GM18502 (cell line): ENCODE measurements around the gene DHX29.

Experiments
- ATAC-seq: cut with Tn5 transposase; IDR thresholded peaks from one replicate; pipeline ENCODE4 v1.9.1; 2021; ENCODE audit warnings: mild to moderate bottlenecking; ENCODE audit not compliant: unreplicated experiment, poor library complexity

DHX29 gene

GRCh38 chr5:55234121-55234700 lies 73.3 kb downstream of the DHX29 start:
- no peak for ATAC-seq

DNA sequence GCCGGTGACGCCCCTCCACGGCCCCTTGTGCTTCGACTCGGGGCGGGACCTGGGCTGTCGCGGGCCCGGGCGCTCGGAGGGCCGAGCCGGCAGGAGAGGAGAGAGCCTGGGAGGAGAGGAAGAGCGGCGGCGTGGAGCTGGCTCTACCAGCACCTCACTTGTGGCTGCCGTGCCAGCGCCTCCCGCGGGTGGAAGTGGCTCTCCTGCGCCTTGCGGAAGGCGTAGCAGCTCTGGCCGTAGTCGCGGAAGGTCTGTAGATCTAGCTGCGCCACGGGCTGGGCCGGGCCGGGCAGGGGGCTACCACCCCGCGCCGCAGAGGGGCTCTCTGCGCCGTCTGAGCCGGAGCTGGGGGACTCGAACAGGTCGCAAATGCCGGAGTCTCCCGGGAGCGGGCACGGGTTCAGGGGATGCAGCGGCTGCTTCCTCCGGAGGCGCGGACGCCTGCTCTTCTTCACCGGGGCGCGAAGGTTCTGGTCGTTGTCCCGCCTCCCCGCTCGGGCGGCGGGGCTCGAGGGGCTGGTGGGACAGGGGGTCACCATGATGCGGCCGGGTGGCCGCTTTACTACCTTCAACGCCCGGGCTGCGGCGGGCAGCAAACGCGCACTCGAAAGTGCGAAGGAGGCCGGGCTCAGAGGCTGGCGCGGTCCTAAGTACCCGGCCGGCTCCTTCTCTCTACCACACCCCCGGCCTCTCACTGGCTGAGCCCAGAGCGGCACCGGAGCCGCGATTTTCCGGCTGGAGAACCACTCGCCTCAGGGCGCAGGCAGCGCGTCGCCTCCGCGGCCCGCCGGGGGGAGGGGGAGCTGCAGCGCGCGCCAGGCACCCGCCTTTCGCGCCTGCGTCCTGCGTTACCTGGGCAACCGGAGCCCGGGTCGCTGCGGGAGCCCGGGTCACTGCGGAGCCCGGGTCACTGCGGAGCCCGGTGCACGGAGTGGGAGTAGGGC lies 74.2 kb downstream of the DHX29 start, which contains the start of gene CCNO:
Gene CCNO, minus strand, starts transcription at position 624 of the 944 bp plus-strand sequence. Its CDS starts 85 bp downstream, at position 539.
- peak; percentile 76 for ATAC-seq

- ATAC-seq: no peak
Measured at GRCh38 chr5:55232271-55232984, 75.1 kb downstream of the DHX29 start.

GRCh38 chr5:55231919-55232270 lies 75.6 kb downstream of the DHX29 start:
- ATAC-seq: no peak

GRCh38 chr5:55231029-55231918 lies 76.2 kb downstream of the DHX29 start:
- ATAC-seq: no peak

GRCh38 chr5:55230086-55230629 lies 77.3 kb downstream of the DHX29 start:
- no peak for ATAC-seq

- no peak for ATAC-seq
Measured at GRCh38 chr5:55227664-55228430, 79.6 kb downstream of the DHX29 start.

DNA sequence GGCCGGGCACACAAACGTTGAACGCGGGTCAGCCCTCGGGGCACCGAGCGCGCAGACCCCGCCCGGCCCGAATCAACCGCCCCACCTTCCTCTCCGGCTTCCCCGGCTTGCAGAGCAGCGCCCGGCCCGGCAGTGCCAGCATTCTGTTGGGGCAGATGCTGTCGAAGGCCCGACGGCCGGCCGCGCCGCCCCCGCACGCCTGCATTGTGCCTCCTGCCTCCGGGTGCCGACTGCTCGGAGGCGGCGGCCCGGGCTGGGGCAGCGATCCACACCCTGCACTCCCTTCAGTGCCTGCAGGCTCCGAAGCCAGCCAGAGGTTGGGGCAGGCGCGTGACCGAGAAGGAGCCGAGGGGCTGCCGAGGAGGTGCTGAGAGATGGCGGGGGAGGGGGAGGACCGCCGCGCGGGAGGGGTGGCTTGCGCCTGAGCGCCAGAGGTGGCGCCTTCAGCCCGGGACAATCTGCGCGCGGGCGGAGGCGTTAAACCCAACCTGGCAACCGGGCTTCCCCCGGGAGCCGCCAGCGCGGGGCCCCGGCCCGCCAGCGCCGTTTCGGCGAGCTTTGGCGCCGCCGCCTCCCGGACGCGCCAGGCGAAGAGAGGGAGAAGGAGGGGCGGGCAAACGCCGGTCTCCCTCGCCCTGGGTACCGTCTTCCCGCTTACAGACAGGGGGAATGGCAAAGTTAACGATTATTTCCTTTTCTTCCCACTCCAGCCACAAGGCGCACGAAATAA lies 80.4 kb downstream of the DHX29 start, which contains the start of gene MCIDAS:
Gene MCIDAS, minus strand, starts transcription at position 382 of the 730 bp plus-strand sequence. Its CDS starts 177 bp downstream, at position 205.
- ATAC-seq: peak; percentile 53

GRCh38 chr5:55226027-55226933 lies 81.2 kb downstream of the DHX29 start:
- ATAC-seq: peak; percentile 53

DNA sequence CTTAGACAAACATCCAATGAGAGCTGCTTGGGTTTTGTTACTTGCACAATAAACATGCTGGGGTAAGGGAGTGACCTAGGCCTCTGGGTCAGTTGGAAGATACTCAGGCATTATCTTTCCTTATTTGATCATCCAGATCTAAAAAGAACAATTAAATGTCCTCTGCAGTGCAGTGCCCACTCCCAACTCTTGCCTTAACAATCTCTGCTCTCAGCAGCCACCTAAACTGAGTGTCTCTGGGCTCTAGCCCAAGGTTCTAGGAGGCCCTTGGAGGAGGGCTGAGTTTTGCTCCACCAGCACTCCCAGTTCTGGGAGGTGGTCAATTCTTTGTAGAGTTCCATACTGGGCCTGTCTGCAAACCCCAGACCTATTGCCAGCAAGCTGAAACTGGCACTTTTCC lies 82.1 kb downstream of the DHX29 start:
- ATAC-seq: no peak

DNA sequence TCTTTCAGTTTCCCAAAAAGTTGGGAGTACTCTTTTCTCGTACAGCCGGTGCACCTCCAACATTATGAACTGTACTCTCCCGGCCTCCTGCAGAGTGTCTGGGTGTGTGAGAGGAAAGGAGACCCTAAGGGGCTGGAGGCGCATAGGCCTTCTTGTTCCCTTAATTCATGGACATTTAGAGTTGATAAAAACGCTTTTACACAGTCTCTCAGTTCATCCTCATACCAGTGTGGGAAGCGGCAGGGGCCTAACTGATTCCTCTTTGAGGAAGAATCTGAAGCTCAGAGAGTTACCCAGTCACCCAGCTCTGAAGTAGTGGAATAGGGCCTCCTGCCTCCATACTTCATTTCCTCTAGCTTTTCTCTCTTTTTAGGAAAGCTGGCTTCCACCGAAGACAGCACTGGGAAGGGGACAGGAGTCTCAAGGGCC lies 83.7 kb downstream of the DHX29 start:
- ATAC-seq: no peak

DNA sequence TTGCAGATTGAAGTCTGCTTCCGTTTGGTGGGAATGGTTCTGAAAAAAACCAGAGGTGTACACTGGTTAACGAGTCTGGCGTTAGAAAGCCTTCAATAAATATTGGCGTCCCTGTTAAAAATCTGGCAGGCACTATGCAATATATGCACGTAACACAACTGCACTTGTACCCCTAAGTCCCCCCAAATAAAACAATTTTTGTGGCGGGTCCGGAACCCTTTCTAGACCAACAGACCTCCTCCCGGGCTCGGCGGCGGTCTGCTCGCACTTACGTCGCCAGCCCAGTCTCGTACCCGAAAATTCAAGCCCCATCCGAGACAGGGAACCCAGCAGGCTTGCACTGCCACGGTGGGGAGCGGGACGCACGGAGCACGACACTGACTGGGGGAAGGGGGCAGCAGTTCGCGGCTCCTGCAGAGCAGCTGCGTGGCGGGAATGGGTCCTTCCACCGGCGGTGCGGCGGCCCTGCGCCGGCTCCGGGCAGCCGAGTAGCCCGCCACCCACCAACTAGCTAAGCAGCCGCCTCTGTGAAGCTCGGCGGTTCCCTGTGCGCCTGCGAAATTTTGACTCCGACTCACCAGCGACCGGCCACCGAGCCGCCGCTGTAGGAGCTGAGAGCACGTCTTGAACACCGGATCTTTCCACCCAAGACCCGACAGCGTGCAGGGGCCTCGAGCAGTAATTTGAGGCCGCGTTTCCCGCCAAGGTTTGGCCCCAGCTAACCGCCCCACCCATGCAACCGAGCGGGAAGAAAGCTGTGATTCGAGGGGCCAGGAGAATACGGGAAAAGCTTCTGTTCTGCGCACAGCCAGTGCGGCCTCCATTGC lies 84.3 kb downstream of the DHX29 start:
- ATAC-seq: no peak

- ATAC-seq: no peak
Measured at GRCh38 chr5:55222092-55222984, 85.2 kb downstream of the DHX29 start.

DNA sequence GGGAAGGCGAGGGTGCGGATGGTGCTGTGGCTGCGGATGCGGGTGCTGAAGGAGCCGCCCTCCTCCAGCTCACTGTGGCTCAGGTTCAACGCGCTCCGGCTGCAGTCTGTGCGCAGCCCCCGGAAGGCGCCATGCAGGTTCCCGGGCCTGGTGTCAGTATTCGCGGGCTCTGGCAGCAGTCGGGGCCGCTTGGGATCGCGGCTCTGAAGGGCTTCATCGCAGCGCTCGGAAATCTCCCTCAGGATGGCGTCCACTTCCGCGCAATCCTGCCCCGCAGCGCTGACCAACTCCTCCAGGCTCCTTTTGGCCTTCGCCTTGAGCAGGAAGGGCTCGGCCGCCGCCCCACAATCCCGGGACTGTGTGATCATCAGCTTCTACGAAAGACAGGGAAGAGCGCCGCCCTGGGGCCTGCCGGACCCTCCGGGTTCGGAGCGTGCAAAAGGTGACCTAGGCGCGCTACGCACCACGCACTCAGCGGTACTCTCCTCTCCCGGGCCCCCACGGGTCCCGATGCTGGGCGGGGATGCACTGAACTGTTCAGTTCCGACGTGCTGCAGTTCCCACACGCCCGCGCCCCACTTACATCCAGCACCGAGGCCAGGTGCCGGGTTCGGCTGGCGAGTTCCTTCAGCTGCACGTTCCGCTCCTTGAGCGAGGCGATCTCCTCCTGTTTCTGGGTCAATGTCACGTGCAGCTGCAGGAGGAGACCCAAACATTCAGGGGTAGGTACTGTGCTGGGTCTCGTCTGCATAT lies 86.9 kb downstream of the DHX29 start:
- no peak for ATAC-seq

DNA sequence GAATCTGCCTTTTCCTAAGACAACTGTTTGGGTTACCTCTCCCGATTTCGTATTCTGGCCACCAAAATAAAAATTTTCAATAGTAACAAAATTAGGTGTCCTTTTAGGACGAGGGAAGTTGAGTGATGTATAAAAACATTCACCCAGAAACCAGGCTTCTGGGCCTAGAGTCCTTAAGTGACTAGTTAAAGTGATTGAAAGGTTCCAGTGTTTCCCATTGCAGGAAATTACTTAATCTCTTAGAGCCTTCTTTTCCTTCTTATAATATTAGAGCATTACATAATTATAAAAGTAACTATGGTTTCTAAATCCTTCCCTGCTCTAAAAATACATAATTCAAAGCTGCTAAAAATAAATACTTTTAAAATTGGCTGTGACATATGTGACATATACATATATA lies 87.7 kb downstream of the DHX29 start:
- no peak for ATAC-seq
